RWPE1 (cell line): ENCODE measurements around the gene ELK3.

Experiments used
- CTCF ChIA-PET: fragments of 350-600 bp; sonication (Branson Sonifier 250); formaldehyde crosslinking; extraction: SDS; loops from one replicate; lab custom pipeline; 2021; lab: Yijun Ruan, JAX
- POLR2A ChIA-PET: fragments of 400-600 bp; formaldehyde crosslinking; extraction: SDS; loops from one replicate; lab custom pipeline; 2020; ENCODE audit warnings: antibody characterized with exemption; ENCODE audit not compliant: low non-redundant PET; lab: Yijun Ruan, JAX
- DNase-seq: peaks from one replicate; pipeline ENCODE4 v3.0.0; 2012; ENCODE audit warnings: low spot score
- H3K27ac ChIP-seq: fragments of 450-650 bp; 2 replicates; pipeline ENCODE4 v1.5.1; 2017
- TF ChIP-seq, protein P1 (sequence below): fragments of 450-650 bp; conservative IDR thresholded peaks from 2 replicates; pipeline ENCODE4 v1.5.1; 2017; ENCODE audit warnings: low read depth, mild to moderate bottlenecking

The ELK3 gene

DNA sequence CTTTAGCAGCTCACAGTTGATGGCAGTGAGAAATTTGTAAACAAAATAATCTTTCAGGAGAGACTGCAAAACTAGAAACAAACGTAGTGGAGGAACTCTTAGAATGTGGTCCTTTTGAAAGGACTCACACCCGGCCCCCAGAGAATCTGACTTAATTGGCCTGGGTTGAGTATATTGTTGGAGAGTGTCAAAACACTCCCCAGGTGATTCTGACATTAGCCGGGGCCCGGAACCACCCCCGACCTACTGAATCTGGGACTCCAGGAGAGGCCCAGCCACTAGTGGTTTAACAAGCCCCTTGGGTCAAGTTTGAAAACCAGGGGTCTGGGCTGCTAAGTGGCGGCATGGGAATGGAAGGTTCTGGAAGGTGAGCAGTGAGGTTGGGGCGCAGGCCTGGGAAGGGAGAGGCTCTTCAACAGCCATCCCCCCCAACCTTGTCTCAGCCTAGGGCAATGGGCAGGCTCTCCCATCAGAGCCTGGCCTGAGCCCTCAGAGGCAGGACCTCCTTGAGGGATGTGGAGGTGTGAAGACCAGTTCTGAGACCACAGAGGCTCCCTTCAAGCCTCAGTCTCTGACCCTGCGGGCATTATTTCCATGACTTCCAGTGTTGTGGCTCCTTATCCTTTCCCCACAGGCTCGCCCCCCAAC is 1.1 kb upstream of the ELK3 start:
- peak overlapping the region; percentile 99 for H3K27ac ChIP-seq
- POLR2A ChIA-PET: no interaction called here
- DNase-seq: no peak
- CTCF ChIA-PET: interaction anchor here (0.7 to 1.7 kb wide), 2 partner anchors 22 to 419 kb away, joined by 3 to 6 read pairs; no protein-coding TSS in a partner anchor
- TF ChIP-seq, protein P1, sequence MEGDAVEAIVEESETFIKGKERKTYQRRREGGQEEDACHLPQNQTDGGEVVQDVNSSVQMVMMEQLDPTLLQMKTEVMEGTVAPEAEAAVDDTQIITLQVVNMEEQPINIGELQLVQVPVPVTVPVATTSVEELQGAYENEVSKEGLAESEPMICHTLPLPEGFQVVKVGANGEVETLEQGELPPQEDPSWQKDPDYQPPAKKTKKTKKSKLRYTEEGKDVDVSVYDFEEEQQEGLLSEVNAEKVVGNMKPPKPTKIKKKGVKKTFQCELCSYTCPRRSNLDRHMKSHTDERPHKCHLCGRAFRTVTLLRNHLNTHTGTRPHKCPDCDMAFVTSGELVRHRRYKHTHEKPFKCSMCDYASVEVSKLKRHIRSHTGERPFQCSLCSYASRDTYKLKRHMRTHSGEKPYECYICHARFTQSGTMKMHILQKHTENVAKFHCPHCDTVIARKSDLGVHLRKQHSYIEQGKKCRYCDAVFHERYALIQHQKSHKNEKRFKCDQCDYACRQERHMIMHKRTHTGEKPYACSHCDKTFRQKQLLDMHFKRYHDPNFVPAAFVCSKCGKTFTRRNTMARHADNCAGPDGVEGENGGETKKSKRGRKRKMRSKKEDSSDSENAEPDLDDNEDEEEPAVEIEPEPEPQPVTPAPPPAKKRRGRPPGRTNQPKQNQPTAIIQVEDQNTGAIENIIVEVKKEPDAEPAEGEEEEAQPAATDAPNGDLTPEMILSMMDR: no peak

DNA sequence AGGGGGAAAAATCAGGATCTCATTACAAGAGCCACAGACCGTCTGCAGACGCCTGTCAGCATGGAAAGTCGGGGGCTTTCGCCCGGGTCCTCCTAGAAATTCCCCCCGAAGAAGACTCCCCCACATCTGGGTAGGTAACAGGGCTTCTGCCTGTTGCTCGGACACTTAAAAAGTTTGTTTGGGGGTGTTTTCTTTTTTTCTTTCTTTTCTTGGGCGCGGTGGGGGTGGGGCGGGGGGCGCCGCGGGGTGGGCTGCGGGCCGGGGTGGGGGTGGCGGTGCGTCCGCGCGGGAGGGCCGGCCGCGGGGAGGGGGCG is 358 bp downstream of the ELK3 start:
- POLR2A ChIA-PET: no interaction called here
- DNase-seq: no peak
- CTCF ChIA-PET: no interaction called here
- H3K27ac ChIP-seq: peak overlapping the region; percentile 99
- TF ChIP-seq, protein P1: no peak

DNA sequence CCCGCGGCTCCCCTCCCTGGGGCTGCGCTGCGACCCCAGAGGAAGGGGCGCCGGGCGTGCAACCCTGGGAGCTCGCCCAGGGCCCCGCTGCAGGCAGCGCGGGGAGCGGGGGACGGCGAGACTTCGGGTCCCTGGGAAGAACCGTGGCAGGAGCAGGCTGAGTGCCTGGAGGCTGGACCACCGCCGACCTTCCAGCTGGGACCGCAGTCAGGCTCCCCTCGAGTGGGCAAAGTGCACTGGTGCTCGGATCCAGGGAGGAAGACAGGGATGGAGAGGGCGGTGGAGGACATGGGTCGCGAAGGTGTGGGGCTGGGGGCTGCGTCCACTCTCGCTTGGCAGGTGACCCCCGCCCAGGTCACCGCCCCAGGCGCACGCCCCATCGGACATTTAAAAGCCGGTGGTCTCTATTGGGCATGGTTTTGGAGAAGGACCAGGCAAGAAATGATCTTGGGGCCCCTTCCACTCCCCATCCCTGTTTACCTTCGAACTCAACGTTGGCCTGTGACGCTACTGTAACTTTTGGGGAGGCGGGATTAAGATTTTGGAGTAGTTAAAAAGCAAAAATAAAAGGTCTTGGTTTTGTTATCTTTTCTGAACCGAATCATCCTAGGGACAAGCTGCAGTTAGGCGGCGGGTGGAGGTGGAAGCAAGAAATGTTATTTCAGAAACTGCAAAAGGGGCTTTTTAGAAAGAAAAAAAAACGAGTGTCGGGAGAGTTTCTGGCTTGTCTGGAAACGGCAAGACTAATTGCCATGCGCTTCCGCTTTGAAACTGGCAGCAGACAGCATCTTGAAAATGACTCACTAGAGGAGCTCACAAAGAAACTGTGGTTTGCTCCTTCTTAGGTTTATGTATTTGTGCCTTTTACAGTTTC is 1.0 kb downstream of the ELK3 start:
- H3K27ac ChIP-seq: peak overlapping the region; percentile 99
- ChIA-PET CTCF (interaction anchor here (0.7 kb wide), 1 partner anchor 209 kb away, joined by 4 read pairs; no protein-coding TSS in a partner anchor), POLR2A (no interaction called here)
- TF ChIP-seq, protein P1: no peak
- DNase-seq: peak; percentile 64

DNA sequence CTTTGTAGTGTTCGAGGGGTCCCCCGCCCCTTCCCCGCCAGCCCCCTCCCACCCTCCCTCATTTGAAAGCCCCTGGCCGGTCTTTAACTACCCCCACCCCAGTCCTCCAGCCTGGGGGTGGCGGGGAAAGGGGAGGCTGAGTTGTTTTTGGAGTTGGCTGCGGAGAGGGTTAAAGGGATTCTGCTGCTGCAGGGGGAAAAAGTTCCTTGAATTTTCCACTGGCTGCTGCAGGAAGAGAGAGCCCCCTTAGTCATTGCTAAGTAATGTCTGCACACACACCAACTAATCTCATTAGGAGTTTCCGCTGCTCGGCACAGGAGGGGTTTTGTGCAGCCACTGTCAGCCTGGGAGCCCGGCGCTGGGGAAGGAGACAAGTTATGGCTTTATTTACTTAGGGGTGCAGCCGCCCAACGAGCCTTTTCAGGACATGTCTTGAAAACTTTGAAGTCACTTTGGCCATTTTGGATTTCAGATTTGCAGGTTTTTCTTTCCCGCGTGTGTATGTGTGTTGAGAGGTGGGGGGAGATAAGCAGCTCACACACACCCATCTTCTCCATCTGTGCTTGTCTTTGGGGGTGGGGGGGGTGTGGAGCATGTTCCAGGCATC is 1.8 kb downstream of the ELK3 start:
- peak overlapping the region; percentile 99 for H3K27ac ChIP-seq
- TF ChIP-seq, protein P1: no peak
- DNase-seq: peak; percentile 40
- POLR2A ChIA-PET: no interaction called here
- CTCF ChIA-PET: interaction anchor here (0.7 kb wide), 1 partner anchor 209 kb away, joined by 4 read pairs; no protein-coding TSS in a partner anchor

DNA sequence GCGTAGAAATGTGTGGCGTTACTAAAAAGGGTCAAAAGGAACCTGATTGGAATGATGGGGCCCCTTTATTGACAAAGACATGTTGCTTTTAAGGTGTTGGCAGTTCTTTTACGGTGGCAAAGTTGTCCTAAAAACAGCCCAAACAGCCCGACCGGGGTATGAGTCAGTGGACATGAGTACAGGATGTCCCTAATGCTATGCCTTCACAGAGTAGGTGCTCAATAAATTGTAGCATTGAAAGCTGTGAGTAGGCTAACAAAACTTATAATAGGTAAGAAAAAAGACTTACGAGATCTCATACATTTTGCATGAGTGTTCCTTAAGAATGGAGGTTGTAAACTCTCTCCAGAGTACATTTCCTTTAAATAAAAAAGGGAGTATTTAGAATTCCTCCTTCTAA is 2.6 kb downstream of the ELK3 start:
- no peak overlapping the region for H3K27ac ChIP-seq
- no peak for DNase-seq
- POLR2A ChIA-PET: no interaction called here
- TF ChIP-seq, protein P1: no peak
- CTCF ChIA-PET: no interaction called here

DNA sequence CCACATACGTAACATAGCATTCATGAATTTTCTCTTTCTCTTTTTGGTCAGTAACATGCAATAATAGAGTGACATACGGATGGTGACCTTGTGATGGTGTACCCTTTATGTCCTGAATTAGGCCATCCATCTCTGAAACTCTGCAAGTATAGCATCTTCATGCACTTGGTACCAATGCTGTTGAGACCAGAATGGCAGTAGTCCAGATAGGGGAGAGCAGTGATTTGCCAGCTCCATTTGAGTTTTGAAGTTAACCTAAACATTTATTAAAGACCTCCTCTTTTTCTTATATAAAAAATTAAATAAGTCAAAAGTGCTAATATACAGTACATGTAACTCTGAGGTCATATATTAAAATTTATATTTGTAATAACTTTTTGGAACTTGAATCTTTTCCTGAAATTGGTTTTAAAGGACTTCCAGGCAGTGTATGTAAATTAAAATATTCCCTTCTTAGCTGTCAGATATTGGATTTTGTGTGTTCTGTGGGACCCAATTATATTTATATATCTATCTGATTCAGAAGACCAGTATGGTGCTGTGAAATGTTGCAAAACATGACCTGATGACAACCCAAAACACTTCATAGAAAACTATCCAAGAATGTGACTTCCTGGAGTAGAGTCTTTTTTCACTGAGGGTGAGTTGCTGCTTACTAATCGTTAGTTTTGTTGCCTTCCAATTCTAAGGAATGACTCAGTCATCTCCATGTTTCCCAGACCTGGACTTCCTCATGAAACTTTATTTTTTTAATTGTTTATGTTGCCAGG is 3.5 kb downstream of the ELK3 start:
- TF ChIP-seq, protein P1: no peak
- peak; percentile 80 for DNase-seq
- POLR2A ChIA-PET: no interaction called here
- CTCF ChIA-PET: no interaction called here
- peak overlapping the region; percentile 82 for H3K27ac ChIP-seq
